ENCODE data around the gene KSR1.

DNA sequence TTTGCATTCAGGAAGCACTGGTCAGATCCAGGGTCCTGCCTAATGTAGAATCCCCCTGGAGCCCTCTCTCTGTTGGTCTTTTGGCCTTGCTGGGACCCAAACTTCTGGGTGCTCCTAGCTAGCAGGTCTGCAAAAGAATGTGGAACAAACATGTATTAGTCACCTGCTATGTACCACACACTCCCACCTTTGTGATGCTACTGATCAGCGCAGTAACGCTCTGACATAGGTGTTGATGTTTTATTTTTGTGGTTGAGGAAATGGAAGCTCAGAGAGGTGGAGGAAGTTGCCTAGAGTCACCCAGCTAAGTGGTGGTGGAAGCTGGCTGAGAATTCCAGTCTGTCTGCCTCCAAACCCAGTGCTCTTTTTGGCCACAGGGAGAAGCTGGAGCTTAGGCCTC is 139.0 kb downstream of the KSR1 start:
- TF ChIP-seq POLR2A (IDR thresholded peaks at IDR 0.05) (no peak), EP300 (IDR thresholded peaks at IDR 0.05) (no peak)
- TF ChIP-seq, protein P1, sequence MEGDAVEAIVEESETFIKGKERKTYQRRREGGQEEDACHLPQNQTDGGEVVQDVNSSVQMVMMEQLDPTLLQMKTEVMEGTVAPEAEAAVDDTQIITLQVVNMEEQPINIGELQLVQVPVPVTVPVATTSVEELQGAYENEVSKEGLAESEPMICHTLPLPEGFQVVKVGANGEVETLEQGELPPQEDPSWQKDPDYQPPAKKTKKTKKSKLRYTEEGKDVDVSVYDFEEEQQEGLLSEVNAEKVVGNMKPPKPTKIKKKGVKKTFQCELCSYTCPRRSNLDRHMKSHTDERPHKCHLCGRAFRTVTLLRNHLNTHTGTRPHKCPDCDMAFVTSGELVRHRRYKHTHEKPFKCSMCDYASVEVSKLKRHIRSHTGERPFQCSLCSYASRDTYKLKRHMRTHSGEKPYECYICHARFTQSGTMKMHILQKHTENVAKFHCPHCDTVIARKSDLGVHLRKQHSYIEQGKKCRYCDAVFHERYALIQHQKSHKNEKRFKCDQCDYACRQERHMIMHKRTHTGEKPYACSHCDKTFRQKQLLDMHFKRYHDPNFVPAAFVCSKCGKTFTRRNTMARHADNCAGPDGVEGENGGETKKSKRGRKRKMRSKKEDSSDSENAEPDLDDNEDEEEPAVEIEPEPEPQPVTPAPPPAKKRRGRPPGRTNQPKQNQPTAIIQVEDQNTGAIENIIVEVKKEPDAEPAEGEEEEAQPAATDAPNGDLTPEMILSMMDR (IDR thresholded peaks at IDR 0.05), result no peak
